Measurements from ENCODE around the gene PRLR.

PRLR gene

DNA sequence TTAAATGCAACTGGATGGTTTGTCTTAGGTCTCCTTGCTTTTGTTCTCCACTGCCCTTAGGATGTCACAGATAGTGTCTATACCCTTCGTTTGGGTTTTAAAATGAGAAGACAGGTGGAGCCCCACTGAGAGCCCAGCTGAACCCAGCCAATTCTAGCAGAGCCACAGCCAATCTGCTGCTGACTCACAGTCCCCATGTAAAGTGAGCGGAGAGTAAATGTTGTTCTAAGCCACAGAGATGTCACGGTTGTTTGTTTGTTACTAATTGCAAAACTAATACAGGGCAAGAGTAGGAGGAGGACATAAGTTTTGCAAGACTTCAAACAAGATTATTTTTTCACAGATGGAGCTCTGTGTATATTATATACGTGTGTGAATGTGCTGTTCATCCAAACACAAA, 132.1 kb downstream of the PRLR start:
- ChIA-PET POLR2A (no interaction called here), CTCF (interaction anchor here (1.0 kb wide), 1 partner anchor 828 kb away, joined by 3 read pairs; no protein-coding TSS in a partner anchor)
- H3K27ac ChIP-seq (ENCODE audit: insufficient read depth in 1 of 2, low read depth in 1 of 2, low read length in 2 of 2, poor library complexity in 1 of 2, severe bottlenecking in 2 of 2), result no peak overlapping the region
- no peaks in the 10 kb centered on the region for H3K9me3 ChIP-seq (ENCODE audit: control extremely low read depth in 1 of 5, control insufficient read depth in 4 of 5, insufficient read depth in 2 of 5, low read depth in 1 of 5, low read length in 4 of 5)
- H3K36me3 ChIP-seq (ENCODE audit: control insufficient read depth in 4 of 4, insufficient read depth in 4 of 4, low read length in 3 of 4), result no peaks in the 10 kb centered on the region
- peaks cover 0 to 3% (median 0%) of the 10 kb centered on the region in 5 experiments for H3K27me3 ChIP-seq (replicated peaks in 2 of 5; ENCODE audit: control insufficient read depth in 4 of 5, insufficient read depth in 5 of 5, low read length in 4 of 5)
- no peak overlapping the region for H3K4me3 ChIP-seq (ENCODE audit: control insufficient read depth in 1 of 7, extremely low read depth in 1 of 7, insufficient read depth in 4 of 7, low read depth in 2 of 7, low read length in 6 of 7)
- WGBS (ENCODE audit: insufficient coverage), result 60% methylated on average over 1 of the region's 4 CpGs
- no peaks in the 10 kb centered on the region for H3K4me1 ChIP-seq (ENCODE audit: control extremely low read depth in 1 of 4, control insufficient read depth in 4 of 4, insufficient read depth in 4 of 4, low read length in 3 of 4)
- DNase-seq, result no peak

DNA sequence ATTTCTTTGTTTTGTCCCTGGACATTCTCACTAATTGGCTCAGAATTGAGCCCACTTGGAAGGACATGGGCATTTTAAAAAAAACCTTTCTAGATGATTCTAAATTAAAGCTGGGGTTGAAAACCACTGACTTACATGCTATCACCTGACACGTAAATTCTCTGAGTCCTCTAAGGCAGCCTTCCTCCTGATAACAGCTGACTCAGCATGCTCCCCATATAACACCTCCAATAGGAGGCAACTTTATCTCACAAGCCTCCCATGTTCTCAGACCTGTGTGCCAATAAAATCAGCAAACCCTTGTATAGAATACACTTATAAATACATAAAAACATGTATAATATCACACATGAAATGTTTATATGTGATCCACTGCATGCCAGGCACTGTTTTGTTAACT, 133.4 kb downstream of the PRLR start:
- DNase-seq, result no peak
- H3K36me3 ChIP-seq (ENCODE audit: control insufficient read depth in 4 of 4, insufficient read depth in 4 of 4, low read length in 3 of 4), result no peaks in the 10 kb centered on the region
- H3K4me1 ChIP-seq (ENCODE audit: control extremely low read depth in 1 of 4, control insufficient read depth in 4 of 4, insufficient read depth in 4 of 4, low read length in 3 of 4), result no peaks in the 10 kb centered on the region
- ChIA-PET CTCF (interaction anchor here (0.7 kb wide), 1 partner anchor 828 kb away, joined by 3 read pairs; no protein-coding TSS in a partner anchor), POLR2A (no interaction called here)
- no peak overlapping the region for H3K27ac ChIP-seq (ENCODE audit: insufficient read depth in 1 of 2, low read depth in 1 of 2, low read length in 2 of 2, poor library complexity in 1 of 2, severe bottlenecking in 2 of 2)
- no peaks in the 10 kb centered on the region for H3K9me3 ChIP-seq (ENCODE audit: control extremely low read depth in 1 of 5, control insufficient read depth in 4 of 5, insufficient read depth in 2 of 5, low read depth in 1 of 5, low read length in 4 of 5)
- H3K4me3 ChIP-seq (ENCODE audit: control insufficient read depth in 1 of 7, extremely low read depth in 1 of 7, insufficient read depth in 4 of 7, low read depth in 2 of 7, low read length in 6 of 7), result no peak overlapping the region
- H3K27me3 ChIP-seq (replicated peaks in 2 of 5; ENCODE audit: control insufficient read depth in 4 of 5, insufficient read depth in 5 of 5, low read length in 4 of 5), result peaks cover 0 to 3% (median 0%) of the 10 kb centered on the region in 5 experiments
- 89% methylated on average over 1 of the region's 1 CpG for WGBS (ENCODE audit: insufficient coverage)

DNA sequence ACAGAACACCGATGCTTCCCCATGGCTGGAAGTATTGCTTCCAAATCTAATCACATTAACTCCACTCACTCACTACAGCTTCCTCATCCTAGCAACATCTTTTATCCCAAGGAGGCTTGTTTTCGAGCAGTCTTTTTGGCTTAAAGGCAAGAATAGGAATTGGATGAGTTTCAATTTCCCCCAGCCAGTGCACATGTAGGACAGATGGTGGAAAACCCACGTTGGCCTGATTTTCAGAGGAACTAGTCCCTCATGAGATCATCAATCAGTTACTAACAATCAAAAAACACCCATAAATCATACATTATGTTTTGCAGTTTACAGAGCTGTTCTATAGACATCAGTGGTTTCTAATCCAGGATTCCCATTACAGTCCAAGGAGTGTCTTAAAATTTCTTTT, 134.1 kb downstream of the PRLR start:
- no peak overlapping the region for H3K27ac ChIP-seq (ENCODE audit: insufficient read depth in 1 of 2, low read depth in 1 of 2, low read length in 2 of 2, poor library complexity in 1 of 2, severe bottlenecking in 2 of 2)
- POLR2A ChIA-PET, result no interaction called here
- WGBS (ENCODE audit: insufficient coverage), result 50% methylated on average over 2 of the region's 3 CpGs
- DNase-seq, result no peak
- H3K4me1 ChIP-seq (ENCODE audit: control extremely low read depth in 1 of 4, control insufficient read depth in 4 of 4, insufficient read depth in 4 of 4, low read length in 3 of 4), result no peaks in the 10 kb centered on the region
- no peaks in the 10 kb centered on the region for H3K9me3 ChIP-seq (ENCODE audit: control extremely low read depth in 1 of 5, control insufficient read depth in 4 of 5, insufficient read depth in 2 of 5, low read depth in 1 of 5, low read length in 4 of 5)
- H3K36me3 ChIP-seq (ENCODE audit: control insufficient read depth in 4 of 4, insufficient read depth in 4 of 4, low read length in 3 of 4), result no peaks in the 10 kb centered on the region
- no peak overlapping the region for H3K4me3 ChIP-seq (ENCODE audit: control insufficient read depth in 1 of 7, extremely low read depth in 1 of 7, insufficient read depth in 4 of 7, low read depth in 2 of 7, low read length in 6 of 7)
- CTCF ChIA-PET, result no interaction called here
- peaks cover 0 to 3% (median 0%) of the 10 kb centered on the region in 5 experiments for H3K27me3 ChIP-seq (replicated peaks in 2 of 5; ENCODE audit: control insufficient read depth in 4 of 5, insufficient read depth in 5 of 5, low read length in 4 of 5)

DNA sequence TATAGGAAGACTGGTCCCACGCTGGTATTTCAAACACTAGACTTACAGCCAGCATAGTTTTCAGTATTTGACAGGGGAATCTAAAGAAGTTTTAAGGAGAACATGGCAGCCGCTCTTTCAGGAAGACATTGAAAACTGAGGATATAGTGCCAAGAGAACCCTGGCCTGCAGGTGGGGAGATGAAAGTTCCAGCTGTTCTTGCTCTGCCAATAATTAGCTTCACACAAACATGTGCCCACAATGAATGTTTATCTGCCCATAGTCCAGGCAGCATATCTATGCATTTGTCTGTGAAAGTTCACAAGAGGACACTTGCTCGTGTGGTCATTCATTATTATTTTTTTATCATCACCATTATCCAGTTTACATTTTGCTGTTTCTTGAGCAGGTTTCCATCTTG, 134.9 kb downstream of the PRLR start:
- Histone ChIP-seq H3K9me3 (ENCODE audit: control extremely low read depth in 1 of 5, control insufficient read depth in 4 of 5, insufficient read depth in 2 of 5, low read depth in 1 of 5, low read length in 4 of 5) (no peaks in the 10 kb centered on the region), H3K36me3 (ENCODE audit: control insufficient read depth in 4 of 4, insufficient read depth in 4 of 4, low read length in 3 of 4) (no peaks in the 10 kb centered on the region), H3K4me1 (ENCODE audit: control extremely low read depth in 1 of 4, control insufficient read depth in 4 of 4, insufficient read depth in 4 of 4, low read length in 3 of 4) (no peaks in the 10 kb centered on the region), H3K4me3 (ENCODE audit: control insufficient read depth in 1 of 7, extremely low read depth in 1 of 7, insufficient read depth in 4 of 7, low read depth in 2 of 7, low read length in 6 of 7) (no peak overlapping the region), H3K27ac (ENCODE audit: insufficient read depth in 1 of 2, low read depth in 1 of 2, low read length in 2 of 2, poor library complexity in 1 of 2, severe bottlenecking in 2 of 2) (no peak overlapping the region), H3K27me3 (replicated peaks in 2 of 5; ENCODE audit: control insufficient read depth in 4 of 5, insufficient read depth in 5 of 5, low read length in 4 of 5) (peaks cover 0 to 3% (median 0%) of the 10 kb centered on the region in 5 experiments)
- POLR2A ChIA-PET, result no interaction called here
- 100% methylated on average over 3 of the region's 3 CpGs for WGBS (ENCODE audit: insufficient coverage)
- DNase-seq, result no peak
- CTCF ChIA-PET, result interaction anchor here (1.5 kb wide), 1 partner anchor 341 kb away, joined by 4 read pairs; no protein-coding TSS in a partner anchor

DNA sequence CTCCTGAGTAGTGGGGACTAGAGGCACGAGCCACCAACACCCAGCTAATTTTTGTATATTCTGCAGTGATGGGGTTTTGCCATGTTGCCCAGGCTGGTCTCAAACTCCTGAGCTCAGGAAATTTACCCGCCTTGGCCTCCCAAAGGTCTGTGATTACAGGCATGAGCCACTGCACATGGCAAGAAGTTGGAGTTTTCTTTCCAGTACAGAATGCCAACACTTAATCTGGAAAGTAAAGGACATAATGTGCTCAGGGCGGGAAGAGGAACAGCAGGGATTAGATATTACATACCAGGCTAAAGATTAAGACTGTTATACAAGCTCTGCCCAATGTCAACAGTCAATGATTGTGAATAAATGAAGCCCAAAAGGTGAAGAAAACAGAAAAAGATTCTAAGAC, 135.3 kb downstream of the PRLR start:
- no peaks in the 10 kb centered on the region for H3K4me1 ChIP-seq (ENCODE audit: control extremely low read depth in 1 of 4, control insufficient read depth in 4 of 4, insufficient read depth in 4 of 4, low read length in 3 of 4)
- H3K27me3 ChIP-seq (replicated peaks in 2 of 5; ENCODE audit: control insufficient read depth in 4 of 5, insufficient read depth in 5 of 5, low read length in 4 of 5), result peaks cover 0 to 3% (median 0%) of the 10 kb centered on the region in 5 experiments
- no peak overlapping the region for H3K27ac ChIP-seq (ENCODE audit: insufficient read depth in 1 of 2, low read depth in 1 of 2, low read length in 2 of 2, poor library complexity in 1 of 2, severe bottlenecking in 2 of 2)
- ChIA-PET POLR2A (no interaction called here), CTCF (interaction anchor here (1.5 kb wide), 1 partner anchor 342 kb away, joined by 4 read pairs; no protein-coding TSS in a partner anchor)
- H3K4me3 ChIP-seq (ENCODE audit: control insufficient read depth in 1 of 7, extremely low read depth in 1 of 7, insufficient read depth in 4 of 7, low read depth in 2 of 7, low read length in 6 of 7), result no peak overlapping the region
- H3K9me3 ChIP-seq (ENCODE audit: control extremely low read depth in 1 of 5, control insufficient read depth in 4 of 5, insufficient read depth in 2 of 5, low read depth in 1 of 5, low read length in 4 of 5), result no peaks in the 10 kb centered on the region
- no peaks in the 10 kb centered on the region for H3K36me3 ChIP-seq (ENCODE audit: control insufficient read depth in 4 of 4, insufficient read depth in 4 of 4, low read length in 3 of 4)
- DNase-seq, result no peak
- WGBS (ENCODE audit: insufficient coverage), result 94% methylated on average over 3 of the region's 3 CpGs

DNA sequence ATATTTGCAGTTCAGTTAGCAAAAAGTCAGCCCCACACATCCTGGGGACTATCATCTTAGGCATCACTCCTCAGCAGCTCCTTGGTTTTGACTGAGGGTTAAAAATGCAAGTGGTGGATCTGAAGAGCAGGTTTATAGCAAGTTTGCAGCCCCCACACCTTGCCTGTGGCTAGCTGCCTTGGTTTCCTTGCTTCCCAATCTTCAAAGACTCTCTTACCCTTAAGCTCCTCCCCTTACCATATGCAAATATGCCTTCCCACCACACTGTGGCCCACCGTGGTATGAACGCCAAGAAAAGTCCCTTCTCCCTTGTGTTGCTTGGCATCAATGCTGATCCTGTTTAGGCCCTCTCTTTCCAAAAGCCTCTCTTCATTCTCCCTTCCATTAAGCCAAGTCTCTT, 137.6 kb downstream of the PRLR start:
- H3K36me3 ChIP-seq (ENCODE audit: control insufficient read depth in 4 of 4, insufficient read depth in 4 of 4, low read length in 3 of 4), result no peaks in the 10 kb centered on the region
- no peak for DNase-seq
- H3K9me3 ChIP-seq (ENCODE audit: control extremely low read depth in 1 of 5, control insufficient read depth in 4 of 5, insufficient read depth in 2 of 5, low read depth in 1 of 5, low read length in 4 of 5), result no peaks in the 10 kb centered on the region
- H3K4me1 ChIP-seq (ENCODE audit: control extremely low read depth in 1 of 4, control insufficient read depth in 4 of 4, insufficient read depth in 4 of 4, low read length in 3 of 4), result no peaks in the 10 kb centered on the region
- no peak overlapping the region for H3K4me3 ChIP-seq (ENCODE audit: control insufficient read depth in 1 of 7, extremely low read depth in 1 of 7, insufficient read depth in 4 of 7, low read depth in 2 of 7, low read length in 6 of 7)
- CTCF ChIA-PET, result interaction anchor here (0.9 to 1.0 kb wide), 2 partner anchors 558 to 831 kb away, joined by 3 read pairs; no protein-coding TSS in a partner anchor
- POLR2A ChIA-PET, result no interaction called here
- 88% methylated on average over 2 of the region's 2 CpGs for WGBS (ENCODE audit: insufficient coverage)
- no peak overlapping the region for H3K27ac ChIP-seq (ENCODE audit: insufficient read depth in 1 of 2, low read depth in 1 of 2, low read length in 2 of 2, poor library complexity in 1 of 2, severe bottlenecking in 2 of 2)
- peaks cover 0 to under 1% (median 0%) of the 10 kb centered on the region in 5 experiments for H3K27me3 ChIP-seq (replicated peaks in 2 of 5; ENCODE audit: control insufficient read depth in 4 of 5, insufficient read depth in 5 of 5, low read length in 4 of 5)

DNA sequence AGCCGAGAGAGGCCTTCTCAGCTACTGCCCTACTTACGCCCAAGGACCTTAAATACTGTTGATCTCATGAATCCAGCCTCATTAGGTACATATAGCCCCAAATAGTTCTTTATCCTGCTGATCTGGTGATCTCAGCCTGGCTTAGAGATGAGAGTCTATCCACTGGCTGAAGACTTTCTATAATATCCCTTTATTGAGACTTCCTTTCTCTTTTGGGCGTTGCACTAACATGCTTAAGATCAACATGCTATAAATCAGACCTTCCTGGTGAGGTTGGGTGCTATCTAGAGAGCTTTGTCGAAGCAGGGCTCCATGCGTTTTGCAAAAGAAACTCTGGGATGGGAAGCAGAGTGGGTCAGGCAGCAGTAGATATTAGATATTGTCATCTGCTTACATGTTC, 138.6 kb downstream of the PRLR start:
- H3K4me3 ChIP-seq (ENCODE audit: control insufficient read depth in 1 of 7, extremely low read depth in 1 of 7, insufficient read depth in 4 of 7, low read depth in 2 of 7, low read length in 6 of 7), result no peak overlapping the region
- POLR2A ChIA-PET, result no interaction called here
- CTCF ChIA-PET, result interaction anchor here (1.0 kb wide), 1 partner anchor 835 kb away, joined by 3 read pairs; no protein-coding TSS in a partner anchor
- H3K27me3 ChIP-seq (replicated peaks in 2 of 5; ENCODE audit: control insufficient read depth in 4 of 5, insufficient read depth in 5 of 5, low read length in 4 of 5), result peaks cover 0 to 2% (median 0%) of the 10 kb centered on the region in 5 experiments
- H3K9me3 ChIP-seq (ENCODE audit: control extremely low read depth in 1 of 5, control insufficient read depth in 4 of 5, insufficient read depth in 2 of 5, low read depth in 1 of 5, low read length in 4 of 5), result no peaks in the 10 kb centered on the region
- DNase-seq, result no peak
- H3K36me3 ChIP-seq (ENCODE audit: control insufficient read depth in 4 of 4, insufficient read depth in 4 of 4, low read length in 3 of 4), result no peaks in the 10 kb centered on the region
- H3K4me1 ChIP-seq (ENCODE audit: control extremely low read depth in 1 of 4, control insufficient read depth in 4 of 4, insufficient read depth in 4 of 4, low read length in 3 of 4), result no peaks in the 10 kb centered on the region
- H3K27ac ChIP-seq (ENCODE audit: insufficient read depth in 1 of 2, low read depth in 1 of 2, low read length in 2 of 2, poor library complexity in 1 of 2, severe bottlenecking in 2 of 2), result no peak overlapping the region
- WGBS (ENCODE audit: insufficient coverage), result 100% methylated on average over 1 of the region's 5 CpGs

All from common myeloid progenitor, CD34-positive (primary cell).